OCI-LY1 (cell line): Measurements from ENCODE around the gene ADARB2.
"Not testable (repeated sequence)": the region's sequence is repeated elsewhere in the genome, so short reads cannot be mapped to it uniquely, and the experiment has no call there.

Experiments
- H2AFZ ChIP-seq: fragments of 200-600 bp; sonication (generic), shearing (Covaris generic); 2 replicates; pipeline ENCODE4 v1.6.0; 2014; ENCODE audit warnings: antibody characterized with exemption, mild to moderate bottlenecking, low read length
- H3F3A ChIP-seq: fragments of 200-600 bp; sonication (generic), shearing (Covaris generic); 2 replicates; pipeline ENCODE4 v1.6.0; 2014; ENCODE audit warnings: mild to moderate bottlenecking, antibody characterized with exemption, low read length, moderate library complexity; ENCODE audit not compliant: insufficient read depth
- H3K27ac ChIP-seq: fragments of 200-600 bp; sonication (generic); 2 replicates; pipeline ENCODE4 v1.5.1; 2014; ENCODE audit warnings: low read length, mixed run types, mild to moderate bottlenecking, low read depth; ENCODE audit not compliant: poor library complexity, severe bottlenecking
- H3K27me3 ChIP-seq: fragments of 200-600 bp; sonication (generic); 2 replicates; pipeline ENCODE4 v1.6.0; 2014; ENCODE audit warnings: antibody characterized with exemption, mild to moderate bottlenecking, low read length, moderate library complexity; ENCODE audit not compliant: insufficient read depth
- H3K36me3 ChIP-seq: fragments of 200-600 bp; sonication (generic); 2 replicates; pipeline ENCODE4 v1.6.1; 2014; ENCODE audit warnings: mild to moderate bottlenecking, antibody characterized with exemption, low read length, moderate library complexity, mixed read lengths; ENCODE audit not compliant: insufficient read depth
- H3K4me1 ChIP-seq: fragments of 200-600 bp; sonication (generic); 2 replicates; pipeline ENCODE4 v1.5.1; 2014; ENCODE audit warnings: mild to moderate bottlenecking, low read length, moderate library complexity; ENCODE audit not compliant: insufficient read depth, severe bottlenecking
- H3K4me2 ChIP-seq: fragments of 200-600 bp; sonication (generic), shearing (Covaris generic); 2 replicates; pipeline ENCODE4 v1.6.1; 2014; ENCODE audit warnings: low read length
- H3K4me3 ChIP-seq: fragments of 200-600 bp; sonication (generic); 2 replicates; pipeline ENCODE4 v1.5.1; 2014; ENCODE audit warnings: low read length, low read depth, mild to moderate bottlenecking, mixed read lengths; ENCODE audit not compliant: poor library complexity, severe bottlenecking
- H3K79me2 ChIP-seq: fragments of 200-600 bp; shearing (Covaris generic); 2 replicates; pipeline ENCODE4 v1.6.1; 2016; ENCODE audit warnings: mixed run types, low read length, mixed read lengths; ENCODE audit not compliant: insufficient read depth
- H3K9ac ChIP-seq: fragments of 200-600 bp; sonication (generic), shearing (Covaris generic); 2 replicates; pipeline ENCODE4 v1.6.1; 2014; ENCODE audit warnings: mild to moderate bottlenecking, low read length, mixed read lengths
- H3K9me2 ChIP-seq: fragments of 200-600 bp; sonication (generic), shearing (Covaris generic); 2 replicates; pipeline ENCODE4 v1.6.1; 2014; ENCODE audit warnings: low read depth, mild to moderate bottlenecking, low read length, mixed read lengths
- H3K9me3 ChIP-seq: fragments of 200-600 bp; shearing (Covaris generic); 2 replicates; pipeline ENCODE4 v1.6.1; 2014; ENCODE audit warnings: low read length, mixed read lengths
- H4K20me1 ChIP-seq: fragments of 200-600 bp; sonication (generic), shearing (Covaris generic); 2 replicates; pipeline ENCODE4 v1.6.0; 2016; ENCODE audit warnings: mild to moderate bottlenecking, low read length; ENCODE audit not compliant: insufficient read depth
- CTCF ChIP-seq: fragments of 200-600 bp; sonication (generic), shearing (Covaris generic); IDR thresholded peaks from 2 replicates; pipeline ENCODE4 v1.5.1; 2017; ENCODE audit warnings: mild to moderate bottlenecking, antibody characterized with exemption, low read length, moderate library complexity, mixed read lengths
- EZH2 ChIP-seq: fragments of 200-600 bp; sonication (generic), shearing (Covaris generic); IDR thresholded peaks from 2 replicates; pipeline ENCODE4 v1.8.0; 2017; ENCODE audit warnings: borderline replicate concordance, mixed run types, mild to moderate bottlenecking, antibody characterized with exemption, low read length, moderate library complexity, mixed read lengths

The ADARB2 gene

GRCh38 chr10:1249142-1249920, 488.0 kb downstream of the ADARB2 start:
- no peaks in the 10 kb centered on the region for H3K9me2 ChIP-seq
- H2AFZ ChIP-seq, result no peak overlapping the region
- no peaks in the 10 kb centered on the region for H4K20me1 ChIP-seq
- H3F3A ChIP-seq, result no peaks in the 10 kb centered on the region
- H3K27ac ChIP-seq, result no peak overlapping the region
- no peak for TF ChIP-seq CTCF
- no peak for TF ChIP-seq EZH2
- H3K4me1 ChIP-seq, result no peaks in the 10 kb centered on the region
- no peaks in the 10 kb centered on the region; the same call in 1 of the 2 replicates for H3K27me3 ChIP-seq
- H3K4me3 ChIP-seq, result no peak overlapping the region
- H3K4me2 ChIP-seq, result no peak overlapping the region
- no peak overlapping the region for H3K9ac ChIP-seq
- H3K9me3 ChIP-seq, result no peaks in the 10 kb centered on the region
- no peaks in the 10 kb centered on the region for H3K79me2 ChIP-seq
- no peaks in the 10 kb centered on the region for H3K36me3 ChIP-seq

- H3K4me3 ChIP-seq, H3K27me3 ChIP-seq, H3K4me2 ChIP-seq, H3K4me1 ChIP-seq, H3K27ac ChIP-seq, H3K9me3 ChIP-seq, H2AFZ ChIP-seq, H4K20me1 ChIP-seq, H3F3A ChIP-seq, H3K36me3 ChIP-seq, H3K9ac ChIP-seq, H3K79me2 ChIP-seq, H3K9me2 ChIP-seq: not testable (repeated sequence)
Observed at GRCh38 chr10:1248262-1248630, 489.1 kb downstream of the ADARB2 start.

GRCh38 chr10:1247598-1248261, 489.6 kb downstream of the ADARB2 start:
- H3K36me3 ChIP-seq, result no peaks in the 10 kb centered on the region
- H3F3A ChIP-seq, result no peaks in the 10 kb centered on the region

GRCh38 chr10:1244493-1244892, 492.8 kb downstream of the ADARB2 start:
- TF ChIP-seq CTCF (no peak), EZH2 (no peak)
- no peak overlapping the region for H3K4me3 ChIP-seq

More at GRCh38 chr10:1247598-1248261, 489.6 kb downstream of the ADARB2 start:
- Histone ChIP-seq H3K9ac (no peak overlapping the region), H3K27me3 (peaks cover 3% of the 10 kb centered on the region; the same call in 1 of the 2 replicates), H2AFZ (no peak overlapping the region), H3K9me2 (no peaks in the 10 kb centered on the region), H3K79me2 (no peaks in the 10 kb centered on the region), H3K4me2 (no peak overlapping the region), H4K20me1 (no peaks in the 10 kb centered on the region), H3K27ac (no peak overlapping the region), H3K4me1 (no peaks in the 10 kb centered on the region), H3K4me3 (no peak overlapping the region), H3K9me3 (no peaks in the 10 kb centered on the region)
- no peak for TF ChIP-seq EZH2

More at GRCh38 chr10:1244493-1244892, 492.8 kb downstream of the ADARB2 start:
- H3K9me3 ChIP-seq, result no peaks in the 10 kb centered on the region
- no peak overlapping the region for H2AFZ ChIP-seq
- H4K20me1 ChIP-seq, result no peaks in the 10 kb centered on the region
- H3K36me3 ChIP-seq, result no peaks in the 10 kb centered on the region
- no peak overlapping the region for H3K27ac ChIP-seq
- H3F3A ChIP-seq, result no peaks in the 10 kb centered on the region
- no peaks in the 10 kb centered on the region for H3K4me1 ChIP-seq
- H3K4me2 ChIP-seq, result no peak overlapping the region
- no peaks in the 10 kb centered on the region for H3K79me2 ChIP-seq
- no peak overlapping the region for H3K9ac ChIP-seq
- H3K27me3 ChIP-seq, result peaks cover 3% of the 10 kb centered on the region; the same call in 1 of the 2 replicates
- H3K9me2 ChIP-seq, result no peaks in the 10 kb centered on the region
